ENCODE measurements around the gene MARK4. TPM values are rescaled to one million over a fixed set of nuclear protein-coding genes. Genes with fewer than 3 reads are reported as not detected.

MARK4 gene
- polyA plus RNA-seq (2012; ENCODE audit: missing spikeins) = 14.1 TPM

- TF ChIP-seq TAF1 (IDR thresholded peaks at IDR 0.05; ENCODE audit: borderline replicate concordance, low read depth, low read length) = no peak
- TF ChIP-seq POLR2AphosphoS5 (IDR thresholded peaks at IDR 0.05; ENCODE audit: low read depth, low read length) = no peak
- TF ChIP-seq POLR2A (IDR thresholded peaks at IDR 0.05; ENCODE audit: low read depth, low read length) = no peak
- FAIRE-seq (no peak), DNase-seq (ENCODE audit: insufficient read length) (peak; percentile 96)
Measured at GRCh38 chr19:45250832-45251451, at the start of gene MARK4. TSS of gene MARK4 (plus strand) at chr19:45251271. CDS start at chr19:45251589, 318 bp downstream.

GRCh38 chr19:45202637-45203036 is 48.4 kb upstream of the MARK4 start:
- TF ChIP-seq POLR2AphosphoS5 (IDR thresholded peaks at IDR 0.05; ENCODE audit: low read depth, low read length) = no peak
- no peak for TF ChIP-seq TAF1 (IDR thresholded peaks at IDR 0.05; ENCODE audit: borderline replicate concordance, low read depth, low read length)
- no peak for TF ChIP-seq POLR2A (IDR thresholded peaks at IDR 0.05; ENCODE audit: low read depth, low read length)
- DNase-seq (ENCODE audit: insufficient read length) = no peak
- FAIRE-seq = no peak

GRCh38 chr19:45205810-45206209 is 45.3 kb upstream of the MARK4 start:
- DNase-seq (ENCODE audit: insufficient read length) (no peak), FAIRE-seq (no peak)
- TF ChIP-seq POLR2AphosphoS5 (IDR thresholded peaks at IDR 0.05; ENCODE audit: low read depth, low read length) = no peak
- TF ChIP-seq TAF1 (IDR thresholded peaks at IDR 0.05; ENCODE audit: borderline replicate concordance, low read depth, low read length) = no peak
- no peak for TF ChIP-seq POLR2A (IDR thresholded peaks at IDR 0.05; ENCODE audit: low read depth, low read length)

GRCh38 chr19:45206328-45206727 is 44.7 kb upstream of the MARK4 start:
- FAIRE-seq (no peak), DNase-seq (ENCODE audit: insufficient read length) (no peak)
- no peak for TF ChIP-seq POLR2A (IDR thresholded peaks at IDR 0.05; ENCODE audit: low read depth, low read length)
- no peak for TF ChIP-seq POLR2AphosphoS5 (IDR thresholded peaks at IDR 0.05; ENCODE audit: low read depth, low read length)
- TF ChIP-seq TAF1 (IDR thresholded peaks at IDR 0.05; ENCODE audit: borderline replicate concordance, low read depth, low read length) = no peak

GRCh38 chr19:45211751-45212381 is 39.2 kb upstream of the MARK4 start:
- DNase-seq (ENCODE audit: insufficient read length) (no peak), FAIRE-seq (no peak)
- TF ChIP-seq POLR2A (IDR thresholded peaks at IDR 0.05; ENCODE audit: low read depth, low read length) = no peak
- TF ChIP-seq POLR2AphosphoS5 (IDR thresholded peaks at IDR 0.05; ENCODE audit: low read depth, low read length) = no peak
- TF ChIP-seq TAF1 (IDR thresholded peaks at IDR 0.05; ENCODE audit: borderline replicate concordance, low read depth, low read length) = no peak

- no peak for FAIRE-seq
- DNase-seq (ENCODE audit: insufficient read length) = no peak
- TF ChIP-seq POLR2A (IDR thresholded peaks at IDR 0.05; ENCODE audit: low read depth, low read length) (no peak), POLR2AphosphoS5 (IDR thresholded peaks at IDR 0.05; ENCODE audit: low read depth, low read length) (no peak), TAF1 (IDR thresholded peaks at IDR 0.05; ENCODE audit: borderline replicate concordance, low read depth, low read length) (no peak)
Measured at GRCh38 chr19:45213031-45213430, 38.0 kb upstream of the MARK4 start.

GRCh38 chr19:45215391-45216191 is 35.5 kb upstream of the MARK4 start:
- TF ChIP-seq POLR2A (IDR thresholded peaks at IDR 0.05; ENCODE audit: low read depth, low read length) = no peak
- TF ChIP-seq POLR2AphosphoS5 (IDR thresholded peaks at IDR 0.05; ENCODE audit: low read depth, low read length) = no peak
- TF ChIP-seq TAF1 (IDR thresholded peaks at IDR 0.05; ENCODE audit: borderline replicate concordance, low read depth, low read length) = no peak
- DNase-seq (ENCODE audit: insufficient read length) = no peak
- no peak for FAIRE-seq

- DNase-seq (ENCODE audit: insufficient read length) = no peak
- no peak for TF ChIP-seq TAF1 (IDR thresholded peaks at IDR 0.05; ENCODE audit: borderline replicate concordance, low read depth, low read length)
- no peak for TF ChIP-seq POLR2A (IDR thresholded peaks at IDR 0.05; ENCODE audit: low read depth, low read length)
- no peak for TF ChIP-seq POLR2AphosphoS5 (IDR thresholded peaks at IDR 0.05; ENCODE audit: low read depth, low read length)
- no peak for FAIRE-seq
Measured at GRCh38 chr19:45216667-45217066, 34.4 kb upstream of the MARK4 start.

- FAIRE-seq (no peak), DNase-seq (ENCODE audit: insufficient read length) (no peak)
- TF ChIP-seq TAF1 (IDR thresholded peaks at IDR 0.05; ENCODE audit: borderline replicate concordance, low read depth, low read length) = no peak
- TF ChIP-seq POLR2A (IDR thresholded peaks at IDR 0.05; ENCODE audit: low read depth, low read length) = no peak
- TF ChIP-seq POLR2AphosphoS5 (IDR thresholded peaks at IDR 0.05; ENCODE audit: low read depth, low read length) = no peak
Measured at GRCh38 chr19:45217193-45217956, 33.7 kb upstream of the MARK4 start.

GRCh38 chr19:45217957-45218334 is 33.1 kb upstream of the MARK4 start:
- DNase-seq (ENCODE audit: insufficient read length) = no peak
- FAIRE-seq = no peak
- no peak for TF ChIP-seq POLR2AphosphoS5 (IDR thresholded peaks at IDR 0.05; ENCODE audit: low read depth, low read length)
- TF ChIP-seq TAF1 (IDR thresholded peaks at IDR 0.05; ENCODE audit: borderline replicate concordance, low read depth, low read length) = no peak
- TF ChIP-seq POLR2A (IDR thresholded peaks at IDR 0.05; ENCODE audit: low read depth, low read length) = no peak

GRCh38 chr19:45218426-45218825 is 32.6 kb upstream of the MARK4 start:
- FAIRE-seq = no peak
- DNase-seq (ENCODE audit: insufficient read length) = no peak
- TF ChIP-seq POLR2A (IDR thresholded peaks at IDR 0.05; ENCODE audit: low read depth, low read length) = no peak
- TF ChIP-seq TAF1 (IDR thresholded peaks at IDR 0.05; ENCODE audit: borderline replicate concordance, low read depth, low read length) = no peak
- no peak for TF ChIP-seq POLR2AphosphoS5 (IDR thresholded peaks at IDR 0.05; ENCODE audit: low read depth, low read length)
